ENCODE data around the gene PDS5A.
"Not testable (repeated sequence)": the region's sequence is repeated elsewhere in the genome, so short reads cannot be mapped to it uniquely, and the experiment has no call there.

GRCh38 chr4:39813761-39814160 lies 163.9 kb downstream of the PDS5A start:
- not testable (repeated sequence) for TF ChIP-seq CTCF, POLR2A (IDR thresholded peaks at IDR 0.05)
